ENCODE results near the gene DISC1.
A peak's percentile ranks its signal among the peaks of the same experiment; 100 is the strongest.

Gene DISC1

GRCh38 chr1:231930257-231930947 is 303.8 kb downstream of the DISC1 start:
- peak; percentile 24; the same call in 1 of the 3 replicates for ATAC-seq
- no peak for TF ChIP-seq RARB (CRISPR knock-in tag; IDR thresholded peaks at IDR 0.05)
- peak; percentile 20; the same call in 1 of the 2 replicates for TF ChIP-seq TSHZ2 (CRISPR knock-in tag; IDR thresholded peaks at IDR 0.05)
- TF ChIP-seq GLIS3 (CRISPR knock-in tag; IDR thresholded peaks at IDR 0.05), result no peak
- TF ChIP-seq ZNF8 (CRISPR knock-in tag; IDR thresholded peaks at IDR 0.05), result no peak
- no peak for TF ChIP-seq ZFP3 (CRISPR knock-in tag; IDR thresholded peaks at IDR 0.05)
- no peak for TF ChIP-seq ARNTL (CRISPR knock-in tag; IDR thresholded peaks at IDR 0.05; ENCODE audit: borderline replicate concordance, low read depth)

DNA sequence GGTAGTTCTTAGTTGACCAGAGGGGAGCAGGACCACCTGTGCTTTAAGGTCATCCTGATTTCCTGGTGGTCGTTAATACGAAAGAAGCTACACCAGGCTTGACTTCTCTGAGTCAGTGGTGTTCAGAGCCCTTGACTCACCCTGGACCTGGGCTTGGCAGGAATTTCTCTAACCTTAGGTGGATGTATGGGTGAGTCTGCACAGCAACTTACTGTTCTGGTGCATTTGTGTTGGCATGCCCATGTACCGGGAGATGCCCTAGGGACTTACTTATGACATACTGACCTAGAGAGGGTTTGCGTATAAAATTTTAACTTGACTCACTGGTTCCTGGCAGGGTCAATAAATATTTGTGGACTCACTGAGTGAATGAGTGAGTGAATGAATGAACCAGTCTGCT is 304.6 kb downstream of the DISC1 start:
- ATAC-seq, result no peak
- TF ChIP-seq ZNF8 (CRISPR knock-in tag; IDR thresholded peaks at IDR 0.05), result no peak
- TF ChIP-seq, protein P1, sequence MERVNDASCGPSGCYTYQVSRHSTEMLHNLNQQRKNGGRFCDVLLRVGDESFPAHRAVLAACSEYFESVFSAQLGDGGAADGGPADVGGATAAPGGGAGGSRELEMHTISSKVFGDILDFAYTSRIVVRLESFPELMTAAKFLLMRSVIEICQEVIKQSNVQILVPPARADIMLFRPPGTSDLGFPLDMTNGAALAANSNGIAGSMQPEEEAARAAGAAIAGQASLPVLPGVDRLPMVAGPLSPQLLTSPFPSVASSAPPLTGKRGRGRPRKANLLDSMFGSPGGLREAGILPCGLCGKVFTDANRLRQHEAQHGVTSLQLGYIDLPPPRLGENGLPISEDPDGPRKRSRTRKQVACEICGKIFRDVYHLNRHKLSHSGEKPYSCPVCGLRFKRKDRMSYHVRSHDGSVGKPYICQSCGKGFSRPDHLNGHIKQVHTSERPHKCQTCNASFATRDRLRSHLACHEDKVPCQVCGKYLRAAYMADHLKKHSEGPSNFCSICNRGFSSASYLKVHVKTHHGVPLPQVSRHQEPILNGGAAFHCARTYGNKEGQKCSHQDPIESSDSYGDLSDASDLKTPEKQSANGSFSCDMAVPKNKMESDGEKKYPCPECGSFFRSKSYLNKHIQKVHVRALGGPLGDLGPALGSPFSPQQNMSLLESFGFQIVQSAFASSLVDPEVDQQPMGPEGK (CRISPR knock-in tag; IDR thresholded peaks at IDR 0.05; ENCODE audit: borderline replicate concordance), result no peak
- no peak for TF ChIP-seq CREB5 (CRISPR knock-in tag; IDR thresholded peaks at IDR 0.05; ENCODE audit: low read depth)
- TF ChIP-seq CSDC2 (CRISPR knock-in tag; IDR thresholded peaks at IDR 0.05), result no peak
- TF ChIP-seq BACH2 (CRISPR knock-in tag; IDR thresholded peaks at IDR 0.05; ENCODE audit: borderline replicate concordance), result no peak
- TF ChIP-seq ZNF70 (CRISPR knock-in tag; IDR thresholded peaks at IDR 0.05), result no peak
- TF ChIP-seq, protein P2, sequence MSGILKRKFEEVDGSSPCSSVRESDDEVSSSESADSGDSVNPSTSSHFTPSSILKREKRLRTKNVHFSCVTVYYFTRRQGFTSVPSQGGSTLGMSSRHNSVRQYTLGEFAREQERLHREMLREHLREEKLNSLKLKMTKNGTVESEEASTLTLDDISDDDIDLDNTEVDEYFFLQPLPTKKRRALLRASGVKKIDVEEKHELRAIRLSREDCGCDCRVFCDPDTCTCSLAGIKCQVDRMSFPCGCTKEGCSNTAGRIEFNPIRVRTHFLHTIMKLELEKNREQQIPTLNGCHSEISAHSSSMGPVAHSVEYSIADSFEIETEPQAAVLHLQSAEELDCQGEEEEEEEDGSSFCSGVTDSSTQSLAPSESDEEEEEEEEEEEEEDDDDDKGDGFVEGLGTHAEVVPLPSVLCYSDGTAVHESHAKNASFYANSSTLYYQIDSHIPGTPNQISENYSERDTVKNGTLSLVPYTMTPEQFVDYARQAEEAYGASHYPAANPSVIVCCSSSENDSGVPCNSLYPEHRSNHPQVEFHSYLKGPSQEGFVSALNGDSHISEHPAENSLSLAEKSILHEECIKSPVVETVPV (CRISPR knock-in tag; IDR thresholded peaks at IDR 0.05), result no peak
- no peak for TF ChIP-seq TCF4 (CRISPR knock-in tag; IDR thresholded peaks at IDR 0.05; ENCODE audit: borderline replicate concordance)
- no peak for TF ChIP-seq ISL1 (CRISPR knock-in tag; IDR thresholded peaks at IDR 0.05)
- TF ChIP-seq RARB (CRISPR knock-in tag; IDR thresholded peaks at IDR 0.05), result no peak
- TF ChIP-seq SNAI2 (CRISPR knock-in tag; IDR thresholded peaks at IDR 0.05), result no peak
- TF ChIP-seq ZFP30 (CRISPR knock-in tag; IDR thresholded peaks at IDR 0.05), result no peak
- TF ChIP-seq ESRRG (CRISPR knock-in tag; IDR thresholded peaks at IDR 0.05), result no peak
- no peak for TF ChIP-seq OSR1 (CRISPR knock-in tag; IDR thresholded peaks at IDR 0.05)
- no peak for TF ChIP-seq ZNF565 (CRISPR knock-in tag; conservative IDR thresholded peaks at IDR 0.05; ENCODE audit: low read depth)
- TF ChIP-seq ZFP3 (CRISPR knock-in tag; IDR thresholded peaks at IDR 0.05), result no peak
- TF ChIP-seq GLIS3 (CRISPR knock-in tag; IDR thresholded peaks at IDR 0.05), result no peak
- TF ChIP-seq ZC3H10 (CRISPR knock-in tag; IDR thresholded peaks at IDR 0.05), result no peak
- TF ChIP-seq, protein P3, sequence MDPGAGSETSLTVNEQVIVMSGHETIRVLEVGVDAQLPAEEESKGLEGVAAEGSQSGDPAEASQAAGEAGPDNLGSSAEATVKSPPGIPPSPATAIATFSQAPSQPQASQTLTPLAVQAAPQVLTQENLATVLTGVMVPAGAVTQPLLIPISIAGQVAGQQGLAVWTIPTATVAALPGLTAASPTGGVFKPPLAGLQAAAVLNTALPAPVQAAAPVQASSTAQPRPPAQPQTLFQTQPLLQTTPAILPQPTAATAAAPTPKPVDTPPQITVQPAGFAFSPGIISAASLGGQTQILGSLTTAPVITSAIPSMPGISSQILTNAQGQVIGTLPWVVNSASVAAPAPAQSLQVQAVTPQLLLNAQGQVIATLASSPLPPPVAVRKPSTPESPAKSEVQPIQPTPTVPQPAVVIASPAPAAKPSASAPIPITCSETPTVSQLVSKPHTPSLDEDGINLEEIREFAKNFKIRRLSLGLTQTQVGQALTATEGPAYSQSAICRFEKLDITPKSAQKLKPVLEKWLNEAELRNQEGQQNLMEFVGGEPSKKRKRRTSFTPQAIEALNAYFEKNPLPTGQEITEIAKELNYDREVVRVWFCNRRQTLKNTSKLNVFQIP (CRISPR knock-in tag; IDR thresholded peaks at IDR 0.05; ENCODE audit: borderline replicate concordance, low read depth), result no peak
- no peak for TF ChIP-seq PPARA (CRISPR knock-in tag; IDR thresholded peaks at IDR 0.05; ENCODE audit: borderline replicate concordance)
